CD14-positive monocyte (primary cell): ENCODE measurements around the gene TLR4. TPM values are rescaled to one million over a fixed set of nuclear protein-coding genes. Genes with fewer than 3 reads are reported as not detected.

Source experiments
- DNase-seq, 3 donors: peaks; one replicate each; pipeline ENCODE4 v3.0.0-alpha.2; 2011 to 2022
- H2AFZ ChIP-seq: 2 replicates; pipeline ENCODE4 v1.6.0; 2012; ENCODE audit warnings: mild to moderate bottlenecking, low read depth, low read length, inconsistent platforms; ENCODE audit not compliant: insufficient read depth, poor library complexity, severe bottlenecking
- H3K27ac ChIP-seq, 2 donors: 1 replicate in 1 of 2; 2 replicates in 1 of 2; pipeline ENCODE4 v1.5.1; 2012 to 2013; ENCODE audit warnings: low read length in 2 of 2, control low read depth in 1 of 2, inconsistent platforms in 1 of 2, low read depth in 1 of 2, mild to moderate bottlenecking in 1 of 2
- H3K27me3 ChIP-seq, 2 donors: one replicate each; pipeline versions ENCODE4 v1.6.0 to v1.6.1; 2011 to 2013; ENCODE audit warnings: low read length in 2 of 2; ENCODE audit not compliant: control insufficient read depth in 2 of 2, insufficient read depth in 2 of 2
- H3K36me3 ChIP-seq, 2 donors: replicated peaks in 1 of 2; 1 replicate in 1 of 2; 2 replicates in 1 of 2; pipeline versions ENCODE4 v1.5.1 to v1.6.1; 2012 to 2013; ENCODE audit warnings: low read length in 2 of 2, control low read depth in 1 of 2, inconsistent platforms in 1 of 2, mild to moderate bottlenecking in 1 of 2; ENCODE audit not compliant: insufficient read depth in 2 of 2, control insufficient read depth in 1 of 2
- H3K4me1 ChIP-seq, 2 donors: 1 replicate in 1 of 2; 2 replicates in 1 of 2; pipeline versions ENCODE4 v1.5.1 to v1.6.1; 2012 to 2013; ENCODE audit warnings: low read length in 2 of 2, control low read depth in 1 of 2, inconsistent platforms in 1 of 2, mild to moderate bottlenecking in 1 of 2, moderate library complexity in 1 of 2; ENCODE audit not compliant: insufficient read depth in 2 of 2, control insufficient read depth in 1 of 2
- H3K4me2 ChIP-seq: replicated peaks from 2 replicates; pipeline ENCODE3; 2012; ENCODE audit warnings: low read length, moderate library complexity, mild to moderate bottlenecking; ENCODE audit not compliant: poor library complexity, severe bottlenecking; ENCODE audit errors: extremely low read depth
- H3K4me3 ChIP-seq, 3 experiments: fragments of 200-600 bp in 1 of 3; sonication (generic) in 1 of 3; replicated peaks in 1 of 3; 1 replicate in 2 of 3; 2 replicates in 1 of 3; pipeline ENCODE4 v1.5.1; 2011 to 2013; ENCODE audit warnings: low read length in 3 of 3, mild to moderate bottlenecking in 3 of 3, control low read depth in 2 of 3, low read depth in 2 of 3, inconsistent platforms in 1 of 3, moderate library complexity in 1 of 3
- H3K79me2 ChIP-seq: 2 replicates; pipeline ENCODE4 v1.6.0; 2012; ENCODE audit warnings: mild to moderate bottlenecking, control low read depth, inconsistent platforms, low read length, moderate library complexity; ENCODE audit not compliant: insufficient read depth
- H3K9ac ChIP-seq: 2 replicates; pipeline ENCODE4 v1.6.0; 2017; ENCODE audit warnings: low read length, mild to moderate bottlenecking; ENCODE audit not compliant: insufficient read depth, poor library complexity, severe bottlenecking
- H3K9me3 ChIP-seq, 2 donors: replicated peaks in 1 of 2; 1 replicate in 1 of 2; 2 replicates in 1 of 2; pipeline versions ENCODE4 v1.5.1 to v1.6.1; 2012 to 2013; ENCODE audit warnings: low read length in 2 of 2, control low read depth in 1 of 2; ENCODE audit not compliant: control insufficient read depth in 1 of 2, insufficient read depth in 1 of 2
- H4K20me1 ChIP-seq: 2 replicates; pipeline ENCODE4 v1.6.0; 2012; ENCODE audit warnings: mild to moderate bottlenecking, low read length, control low read depth, moderate library complexity; ENCODE audit not compliant: insufficient read depth
- H3K27ac Mint-ChIP-seq, 7 donors: one replicate each; pipeline ENCODE4 v1.8.0; 2020; ENCODE audit warnings: mild to moderate bottlenecking in 7 of 7, mixed read lengths in 7 of 7, moderate library complexity in 6 of 7, inconsistent platforms in 2 of 7
- H3K27me3 Mint-ChIP-seq, 3 donors: one replicate each; pipeline ENCODE4 v1.8.0; 2021 to 2022; ENCODE audit warnings: low read depth in 3 of 3, mild to moderate bottlenecking in 3 of 3, mixed read lengths in 3 of 3, moderate library complexity in 3 of 3, inconsistent platforms in 1 of 3
- H3K36me3 Mint-ChIP-seq, 2 donors: one replicate each; pipeline ENCODE4 v1.8.0; 2020; ENCODE audit warnings: mixed read lengths in 2 of 2, inconsistent platforms in 1 of 2, mild to moderate bottlenecking in 1 of 2
- H3K4me1 Mint-ChIP-seq: one replicate; pipeline ENCODE4 v1.8.0; 2020; ENCODE audit warnings: mild to moderate bottlenecking, mixed read lengths
- H3K4me3 Mint-ChIP-seq, 2 donors: one replicate each; pipeline ENCODE4 v1.8.0; 2020; ENCODE audit warnings: mild to moderate bottlenecking in 2 of 2, mixed read lengths in 2 of 2, moderate library complexity in 1 of 2
- H3K9me3 Mint-ChIP-seq, 7 donors: one replicate each; pipeline ENCODE4 v1.8.0; 2020 to 2022; ENCODE audit warnings: mixed read lengths in 7 of 7, mild to moderate bottlenecking in 6 of 7, moderate library complexity in 6 of 7, inconsistent platforms in 2 of 7
- CTCF ChIP-seq: fragments of 200-600 bp; IDR thresholded peaks from one replicate; pipeline ENCODE4 v1.8.0; 2022; ENCODE audit warnings: antibody characterized with exemption, mild to moderate bottlenecking
- WGBS: methylation state at CpG from one replicate; pipeline ENCODE4 v1.1.5; 2013; ENCODE audit warnings: missing lambda C conversion rate; ENCODE audit not compliant: insufficient coverage; 5-methylcytosine and 5-hydroxymethylcytosine counted together
- intact Hi-C, 2 donors: fragments of 100-400 bp; cut with micrococcal nuclease; formaldehyde crosslinking; loops; one replicate each; pipeline versions ENCODE4 v1.15.0 to v1.15.1; 2023
- polyA plus RNA-seq, 3 donors: library from polyadenylated mRNA; depleted of rRNA in 1 of 3; unstranded in 2 of 3; stranded (reverse) in 1 of 3; fragments of 300-500 nt in 2 of 3; fragments of >200 nt in 1 of 3; fragmentation: Illumina TruSeq in 2 of 3; gene quantifications; 1 replicate in 2 of 3; 2 replicates in 1 of 3; pipeline ENCODE4 v1.2.3, GENCODE V29; 2012 to 2021

Gene TLR4
- polyA plus RNA-seq, 3 donors, result 34.0 to 214 (median 174) TPM

DNA sequence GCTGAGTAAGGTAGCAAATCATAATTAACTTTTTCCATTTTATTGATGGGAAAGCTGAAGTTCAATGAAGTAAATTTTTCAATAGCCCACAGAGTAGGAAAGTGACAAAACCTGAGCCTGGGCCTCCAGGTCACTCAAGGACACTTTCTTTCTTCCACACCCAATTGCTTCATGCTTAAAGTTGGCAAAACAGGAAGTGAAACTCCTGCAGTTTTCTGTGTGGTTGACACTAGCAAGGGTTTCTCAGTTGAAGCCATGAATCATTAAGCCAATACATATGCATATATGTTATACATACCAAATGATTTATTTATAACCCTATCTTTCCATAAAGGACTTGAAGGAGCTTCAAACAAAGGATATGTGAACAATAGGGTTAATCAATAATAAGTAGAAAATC, 13.9 kb downstream of the TLR4 start:
- H3K27me3 Mint-ChIP-seq, result no peaks in the 10 kb centered on the region
- Histone ChIP-seq H3K79me2 (peaks cover 87% of the 10 kb centered on the region), H3K4me2 (peak overlapping the region; percentile 68), H3K9me3 (no peaks in the 10 kb centered on the region), H3K27me3 (no peaks in the 10 kb centered on the region), H3K9ac (no peak overlapping the region), H3K4me3 (peak overlapping the region in 2 of 3 experiments; percentile 16 to 59), H3K27ac (peak overlapping the region in 1 of 2 donors; percentile 83), H3K4me1 (peaks cover 93 to 100% of the 10 kb centered on the region in 2 donors), H2AFZ (no peak overlapping the region), H4K20me1 (peaks cover 43% of the 10 kb centered on the region), H3K36me3 (peaks cover 28 to 39% of the 10 kb centered on the region in 2 donors)
- DNase-seq, result peak; percentile 88 to 98 (median 95)
- intact Hi-C loops, result loop anchor here in 1 of 2 donors (2.0 kb wide), 1 partner anchor 13 kb away; the partner anchor contains the start of gene TLR4
- H3K4me3 Mint-ChIP-seq, result no peak overlapping the region
- H3K9me3 Mint-ChIP-seq, result no peaks in the 10 kb centered on the region
- no peak for TF ChIP-seq CTCF
- peak overlapping the region; percentile 80 to 93 (median 90) for H3K27ac Mint-ChIP-seq
- peaks cover 35 to 47% of the 10 kb centered on the region in 2 donors for H3K36me3 Mint-ChIP-seq
- H3K4me1 Mint-ChIP-seq, result peaks cover 91% of the 10 kb centered on the region

DNA sequence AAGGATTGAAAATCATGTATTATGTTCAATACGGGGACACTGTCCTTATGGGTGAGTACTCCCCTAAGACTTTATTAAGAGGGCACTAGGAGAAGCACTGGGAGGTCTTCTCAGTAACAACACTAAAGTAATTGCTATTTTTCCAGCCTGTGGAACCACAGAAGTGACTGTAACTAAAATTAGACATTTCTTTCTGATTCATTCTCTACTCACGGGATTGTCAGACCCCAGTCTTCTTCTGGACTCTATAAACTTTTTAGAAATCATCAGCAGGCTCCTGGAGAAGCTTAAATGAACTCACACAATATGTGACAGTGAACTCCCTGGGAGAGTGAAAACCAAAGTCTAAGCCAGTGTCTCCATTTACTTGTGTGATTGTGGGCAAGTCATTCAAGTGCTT, 14.5 kb downstream of the TLR4 start:
- Histone ChIP-seq H3K9me3 (no peaks in the 10 kb centered on the region), H3K27me3 (no peaks in the 10 kb centered on the region), H3K36me3 (peaks cover 21 to 33% of the 10 kb centered on the region in 2 donors), H3K79me2 (peaks cover 81% of the 10 kb centered on the region), H3K4me3 (peak overlapping the region in 2 of 3 experiments; percentile 16 to 59), H3K4me2 (peak overlapping the region; percentile 68), H2AFZ (no peak overlapping the region), H4K20me1 (peaks cover 37% of the 10 kb centered on the region), H3K9ac (no peak overlapping the region), H3K4me1 (peaks cover 93 to 100% of the 10 kb centered on the region in 2 donors), H3K27ac (peak overlapping the region in 1 of 2 donors; percentile 83)
- H3K27ac Mint-ChIP-seq, result peak overlapping the region; percentile 80 to 87 (median 85)
- 0% methylated on average over 1 of the region's 2 CpGs for WGBS
- intact Hi-C loops, result loop anchor here in 1 of 2 donors (2.0 kb wide), 1 partner anchor 14 kb away; the partner anchor contains the start of gene TLR4
- peaks cover 29 to 41% of the 10 kb centered on the region in 2 donors for H3K36me3 Mint-ChIP-seq
- H3K27me3 Mint-ChIP-seq, result no peaks in the 10 kb centered on the region
- peaks cover 91% of the 10 kb centered on the region for H3K4me1 Mint-ChIP-seq
- no peak for TF ChIP-seq CTCF
- peak in 1 of 3 donors; percentile 29 for DNase-seq
- H3K9me3 Mint-ChIP-seq, result no peaks in the 10 kb centered on the region
- H3K4me3 Mint-ChIP-seq, result peak overlapping the region in 1 of 2 donors; percentile 30
